H1 (cell line): ENCODE measurements around the gene ANKDD1A. TPM values are rescaled to one million over a fixed set of nuclear protein-coding genes. Genes with fewer than 3 reads are reported as not detected.

Experiments used
- CTCF ChIA-PET: fragments of 300-600 bp; sonication (Branson Sonifier 250); formaldehyde crosslinking; loops from one replicate; lab custom pipeline; 2021; ENCODE audit not compliant: partially characterized antibody; lab: Charles Lee
- POLR2A ChIA-PET: fragments of 300-600 bp; sonication (Branson Sonifier 250); formaldehyde crosslinking; loops from one replicate; lab custom pipeline; 2021; ENCODE audit warnings: inconsistent platforms; ENCODE audit not compliant: partially characterized antibody; lab: Charles Lee
- DNase-seq, 2 experiments: peaks; one replicate each; pipeline versions ENCODE4 v3.0.0 to v3.0.0-alpha.2; 2010 to 2022; ENCODE audit warnings: low spot score in 2 of 2, low read depth in 1 of 2, mixed read lengths in 1 of 2
- FAIRE-seq: peaks from 2 replicates; lab custom pipeline; 2011; peaks lifted over from hg19 to GRCh38; lab: Jason Lieb, UNC
- H2AFZ ChIP-seq: 2 replicates; pipeline ENCODE4 v1.8.1; 2012; ENCODE audit warnings: low read length, inconsistent platforms
- H2AK5ac ChIP-seq: 2 replicates; pipeline ENCODE4 v1.6.1; 2013; ENCODE audit warnings: low read depth, low read length
- H2BK120ac ChIP-seq: replicated peaks from 2 replicates; pipeline ENCODE3; 2013; ENCODE audit warnings: low read depth, low read length, inconsistent platforms
- H2BK12ac ChIP-seq: 2 replicates; pipeline ENCODE4 v1.6.1; 2013; ENCODE audit warnings: low read depth, low read length
- H2BK15ac ChIP-seq: 2 replicates; pipeline ENCODE4 v1.6.1; 2013; ENCODE audit warnings: low read length
- H2BK20ac ChIP-seq: 2 replicates; pipeline ENCODE4 v1.6.1; 2013; ENCODE audit warnings: low read length
- H2BK5ac ChIP-seq: 2 replicates; pipeline ENCODE4 v1.6.1; 2013; ENCODE audit warnings: low read depth, low read length
- H3K14ac ChIP-seq: 2 replicates; pipeline ENCODE4 v1.6.1; 2013; ENCODE audit warnings: inconsistent platforms; ENCODE audit not compliant: insufficient read length
- H3K18ac ChIP-seq: 2 replicates; pipeline ENCODE4 v1.6.1; 2013; ENCODE audit warnings: low read length; ENCODE audit errors: extremely low read depth
- H3K23ac ChIP-seq: 2 replicates; pipeline ENCODE4 v1.6.1; 2013; ENCODE audit warnings: inconsistent platforms; ENCODE audit not compliant: insufficient read length
- H3K23me2 ChIP-seq: 2 replicates; pipeline ENCODE4 v1.6.1; 2013; ENCODE audit warnings: low read depth, low read length
- H3K27ac ChIP-seq: 2 replicates; pipeline ENCODE4 v1.6.1; 2011; ENCODE audit warnings: low read depth, low read length, inconsistent platforms
- H3K27me3 ChIP-seq, 4 experiments: replicated peaks in 1 of 4; 1 replicate in 1 of 4; 2 replicates in 3 of 4; pipeline versions ENCODE4 v1.6.1 to v1.8.1; 2011 to 2013; ENCODE audit warnings: low read length in 3 of 4, mild to moderate bottlenecking in 3 of 4, inconsistent platforms in 2 of 4, mixed read lengths in 2 of 4, moderate library complexity in 1 of 4; ENCODE audit not compliant: control insufficient read depth in 3 of 4, insufficient read depth in 3 of 4; ENCODE audit errors: extremely low read depth in 1 of 4
- H3K36me3 ChIP-seq, 4 experiments: 2 replicates each; pipeline versions ENCODE4 v1.6.1 to v1.8.1; 2011 to 2013; ENCODE audit warnings: mild to moderate bottlenecking in 4 of 4, low read length in 3 of 4, moderate library complexity in 2 of 4, control low read depth in 1 of 4, inconsistent platforms in 1 of 4; ENCODE audit not compliant: insufficient read depth in 4 of 4, control insufficient read depth in 2 of 4
- H3K4ac ChIP-seq: replicated peaks from 2 replicates; pipeline ENCODE3; 2013; ENCODE audit warnings: low read length, low read depth, mixed read lengths, inconsistent platforms; ENCODE audit not compliant: insufficient read length
- H3K4me1 ChIP-seq, 4 experiments: replicated peaks in 1 of 4; 1 replicate in 1 of 4; 2 replicates in 3 of 4; pipeline versions ENCODE4 v1.6.1 to v1.8.1; 2011 to 2013; ENCODE audit warnings: low read length in 3 of 4, inconsistent platforms in 2 of 4, mixed read lengths in 1 of 4; ENCODE audit not compliant: insufficient read depth in 4 of 4, control insufficient read depth in 3 of 4
- H3K4me2 ChIP-seq, 2 experiments: 2 replicates each; pipeline versions ENCODE4 v1.6.1 to v1.8.1; 2011 to 2013; ENCODE audit warnings: low read depth in 2 of 2, low read length in 2 of 2, control low read depth in 1 of 2, inconsistent platforms in 1 of 2, mild to moderate bottlenecking in 1 of 2; ENCODE audit not compliant: insufficient read depth in 1 of 2
- H3K4me3 ChIP-seq, 4 experiments: fragments of 200-600, 300-600 bp in 1 of 4; sonication (generic), shearing (Covaris generic), sonication (Bioruptor Twin) in 1 of 4; 2 replicates each; pipeline versions ENCODE4 v1.5.1 to v1.8.1; 2011 to 2016; ENCODE audit warnings: low read length in 4 of 4, low read depth in 3 of 4, control low read depth in 2 of 4, inconsistent platforms in 2 of 4, mild to moderate bottlenecking in 2 of 4, mixed read lengths in 1 of 4, moderate library complexity in 1 of 4; ENCODE audit not compliant: insufficient read depth in 2 of 4; ENCODE audit errors: extremely low read depth in 1 of 4
- H3K56ac ChIP-seq: replicated peaks from 2 replicates; pipeline ENCODE3; 2013; ENCODE audit warnings: low read depth, mild to moderate bottlenecking, mixed read lengths, low read length, inconsistent platforms; ENCODE audit not compliant: insufficient read length
- H3K79me1 ChIP-seq: 2 replicates; pipeline ENCODE4 v1.6.1; 2013; ENCODE audit warnings: low read depth, low read length, control low read depth
- H3K79me2 ChIP-seq, 2 experiments: 2 replicates each; pipeline versions ENCODE4 v1.6.1 to v1.8.1; 2012 to 2013; ENCODE audit warnings: low read length in 2 of 2, mild to moderate bottlenecking in 2 of 2, inconsistent platforms in 1 of 2; ENCODE audit not compliant: insufficient read depth in 2 of 2, control insufficient read depth in 1 of 2
- H3K9ac ChIP-seq, 4 experiments: replicated peaks in 1 of 4; 1 replicate in 1 of 4; 2 replicates in 3 of 4; pipeline versions ENCODE4 v1.6.1 to v1.8.1; 2011 to 2013; ENCODE audit warnings: low read depth in 3 of 4, low read length in 3 of 4, control low read depth in 2 of 4, mild to moderate bottlenecking in 2 of 4, moderate library complexity in 2 of 4, inconsistent platforms in 1 of 4; ENCODE audit errors: extremely low read depth in 1 of 4
- H3K9me3 ChIP-seq, 2 experiments: 2 replicates each; pipeline versions ENCODE4 v1.6.1 to v1.8.1; 2012 to 2013; ENCODE audit warnings: mild to moderate bottlenecking in 2 of 2, moderate library complexity in 2 of 2, control low read depth in 1 of 2, inconsistent platforms in 1 of 2, low read depth in 1 of 2, low read length in 1 of 2, mixed read lengths in 1 of 2; ENCODE audit not compliant: insufficient read depth in 2 of 2
- H4K20me1 ChIP-seq, 2 experiments: replicated peaks in 1 of 2; 2 replicates each; pipeline versions ENCODE3 to v1.8.1; 2011 to 2013; ENCODE audit warnings: inconsistent platforms in 2 of 2, low read length in 2 of 2, mild to moderate bottlenecking in 1 of 2; ENCODE audit not compliant: insufficient read depth in 2 of 2, control insufficient read depth in 1 of 2
- H4K5ac ChIP-seq: 2 replicates; pipeline ENCODE4 v1.6.1; 2013; ENCODE audit warnings: low read length, low read depth, mixed read lengths, inconsistent platforms; ENCODE audit not compliant: insufficient read length
- H4K8ac ChIP-seq: 2 replicates; pipeline ENCODE4 v1.8.0; 2013; ENCODE audit warnings: mild to moderate bottlenecking, moderate library complexity, low read length, inconsistent platforms; ENCODE audit not compliant: insufficient read depth; ENCODE audit errors: extremely low read depth
- H4K91ac ChIP-seq: replicated peaks from 2 replicates; pipeline ENCODE3; 2013; ENCODE audit warnings: low read length, mixed read lengths, inconsistent platforms; ENCODE audit not compliant: insufficient read length
- GABPA ChIP-seq: IDR thresholded peaks from 2 replicates; pipeline ENCODE4 v1.6.1; 2011; ENCODE audit warnings: mild to moderate bottlenecking, low read length, moderate library complexity, borderline replicate concordance; ENCODE audit not compliant: insufficient read depth
- RAD21 ChIP-seq, 2 experiments: IDR thresholded peaks in 1 of 2; conservative IDR thresholded peaks in 1 of 2; 2 replicates each; pipeline ENCODE4 v1.6.1; 2011; ENCODE audit warnings: low read depth in 2 of 2, low read length in 2 of 2, improper control_type of control experiment in 1 of 2, inconsistent platforms in 1 of 2, mild to moderate bottlenecking in 1 of 2, moderate library complexity in 1 of 2
- SUZ12 ChIP-seq: fragments of 200-600 bp; sonication (generic); IDR thresholded peaks from 2 replicates; pipeline ENCODE4 v1.6.1; 2012; ENCODE audit warnings: mild to moderate bottlenecking, inconsistent platforms, low read length, moderate library complexity, mixed read lengths
- TCF12 ChIP-seq: IDR thresholded peaks from 2 replicates; pipeline ENCODE4 v1.6.1; 2011; ENCODE audit warnings: low read depth, mild to moderate bottlenecking, low read length
- WGBS, 2 experiments: shearing (Covaris generic) in 1 of 2; methylation state at CpG; one replicate each; pipeline versions ENCODE4 v1.1.6 to v1.1.7; 2013 to 2015; ENCODE audit warnings: low lambda C conversion rate in 2 of 2, mixed read lengths in 2 of 2, inconsistent platforms in 1 of 2, low coverage in 1 of 2, missing lambda C conversion rate in 1 of 2; ENCODE audit not compliant: insufficient replicate concordance in 2 of 2, insufficient coverage in 1 of 2, insufficient read length in 1 of 2; ENCODE audit errors: extremely low coverage in 1 of 2, missing lambda C conversion rate in 1 of 2; 5-methylcytosine and 5-hydroxymethylcytosine counted together
- polyA plus RNA-seq, 7 experiments: library from polyadenylated mRNA; depleted of rRNA in 3 of 7; stranded (reverse) in 5 of 7; unstranded in 2 of 7; fragments of >200 nt in 5 of 7; fragments of 200-250 nt in 2 of 7; gene quantifications; 1 replicate in 5 of 7; 2 replicates in 1 of 7; 4 replicates in 1 of 7; pipeline versions ENCODE4 v1.2.1 to v1.2.3, GENCODE V29; 2011 to 2013; ENCODE audit warnings: missing spikeins in 2 of 7, mixed read lengths in 2 of 7
- total RNA-seq: library from RNA; stranded (reverse); fragmentation: NEBNext Ultra II Directional; extraction: Animal tissue kit (Norgen Biotek cat#: 25700); gene quantifications from 2 replicates; pipeline ENCODE4 v1.2.1, GENCODE V29; 2021
- TF ChIP-seq, protein P1 (sequence below): IDR thresholded peaks from 2 replicates; pipeline ENCODE4 v1.6.1; 2012; ENCODE audit warnings: inconsistent platforms

The ANKDD1A gene
- total and polyA plus RNA-seq, 2 of the 8 experiments (the other 6 are each of a cell fraction or from before 2014, with no cell fraction given) = 4.1 to 5.0 TPM

DNA sequence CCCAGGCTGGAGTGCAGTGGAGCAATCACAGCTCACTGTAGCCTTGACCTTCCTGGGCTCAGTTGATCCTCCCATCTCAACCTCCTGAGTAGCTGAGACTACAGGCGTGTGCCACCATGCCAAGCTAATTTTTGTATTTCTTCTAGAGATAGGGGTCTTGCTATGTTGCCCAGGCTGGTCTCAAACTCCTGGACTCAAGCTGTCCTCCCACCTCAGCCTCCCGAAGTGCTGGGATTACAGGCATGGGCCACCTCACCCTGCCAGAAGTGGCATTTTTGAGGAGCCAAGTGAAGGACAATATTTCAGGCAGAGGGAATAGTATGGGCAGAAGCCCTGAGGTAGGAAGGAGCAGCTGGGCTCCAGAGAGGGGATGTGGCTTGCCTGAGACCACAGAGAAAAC lies 4.7 kb downstream of the ANKDD1A start:
- Histone ChIP-seq H3K79me2 (no peaks in the 10 kb centered on the region), H3K23me2 (peaks cover 6% of the 10 kb centered on the region; the same call in 1 of the 2 replicates), H3K4me3 (no peak overlapping the region), H3K79me1 (no peaks in the 10 kb centered on the region), H3K23ac (no peak overlapping the region), H4K91ac (no peak overlapping the region), H3K14ac (no peak overlapping the region), H3K18ac (peak overlapping the region; percentile 9; the same call in 1 of the 2 replicates), H3K9ac (no peak overlapping the region), H3K4ac (no peak overlapping the region), H3K27ac (no peak overlapping the region), H3K36me3 (no peaks in the 10 kb centered on the region), H4K5ac (no peak overlapping the region), H2BK5ac (no peak overlapping the region; the same call in 1 of the 2 replicates), H3K4me2 (0 out of 4 replicates have a peak overlapping the region, but pooled peaks of 1 of the 2 experiments have one; percentile 38), H3K56ac (no peak overlapping the region), H2BK15ac (no peak overlapping the region), H2BK20ac (no peak overlapping the region), H2AFZ (no peak overlapping the region), H2BK120ac (no peak overlapping the region), H3K27me3 (peaks cover 0 to 12% (median 11%) of the 10 kb centered on the region in 4 experiments; a peak in 5 of 7 replicates), H4K20me1 (no peaks in the 10 kb centered on the region), H3K4me1 (peaks cover 0 to 16% (median 10%) of the 10 kb centered on the region in 4 experiments; a peak in 6 of 7 replicates), H2BK12ac (peak overlapping the region; percentile 70; the same call in 1 of the 2 replicates), H2AK5ac (0 out of 2 replicates have a peak overlapping the region, but pooled peaks have one; percentile 17), H3K9me3 (no peaks in the 10 kb centered on the region), H4K8ac (no peak overlapping the region)
- ChIA-PET POLR2A (interaction anchor here (1.0 to 1.9 kb wide), 6 partner anchors 11 to 107 kb away, joined by 3 to 10 read pairs (median 4); no protein-coding TSS in a partner anchor), CTCF (interaction anchor here (0.9 to 1.7 kb wide), 3 partner anchors 11 to 174 kb away, joined by 3 to 9 read pairs (median 5); no protein-coding TSS in a partner anchor)
- FAIRE-seq = no peak
- no peak for DNase-seq
- 83% methylated on average over 2 of the region's 2 CpGs; no CpG with 5 or more reads in 1 of the 2 experiments for WGBS, 2 experiments
- TF ChIP-seq RAD21 (IDR thresholded peaks at IDR 0.05 in 1 of 2, conservative IDR thresholded peaks at IDR 0.05 in 1 of 2; ENCODE audit: low read depth in 2 of 2, low read length in 2 of 2) = no peak
- TF ChIP-seq, protein P1, sequence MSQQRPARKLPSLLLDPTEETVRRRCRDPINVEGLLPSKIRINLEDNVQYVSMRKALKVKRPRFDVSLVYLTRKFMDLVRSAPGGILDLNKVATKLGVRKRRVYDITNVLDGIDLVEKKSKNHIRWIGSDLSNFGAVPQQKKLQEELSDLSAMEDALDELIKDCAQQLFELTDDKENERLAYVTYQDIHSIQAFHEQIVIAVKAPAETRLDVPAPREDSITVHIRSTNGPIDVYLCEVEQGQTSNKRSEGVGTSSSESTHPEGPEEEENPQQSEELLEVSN = no peak
- TF ChIP-seq SUZ12 = no peak
- no peak for TF ChIP-seq TCF12
- TF ChIP-seq GABPA = no peak
